HUES64 (cell line): ENCODE results near the gene TMEM134.

Source experiments
- H3K27ac ChIP-seq: 2 replicates; pipeline ENCODE4 v1.7.0; 2013; ENCODE audit warnings: low read depth, low read length, inconsistent platforms
- H3K27me3 ChIP-seq: 2 replicates; pipeline ENCODE4 v1.6.1; 2013; ENCODE audit warnings: mild to moderate bottlenecking, low read length; ENCODE audit not compliant: insufficient read depth
- H3K36me3 ChIP-seq: 2 replicates; pipeline ENCODE4 v1.6.1; 2013; ENCODE audit warnings: mild to moderate bottlenecking, low read length; ENCODE audit not compliant: insufficient read depth
- H3K4me1 ChIP-seq: 2 replicates; pipeline ENCODE4 v1.6.1; 2013; ENCODE audit warnings: mild to moderate bottlenecking, low read length, moderate library complexity; ENCODE audit not compliant: insufficient read depth
- H3K4me3 ChIP-seq: 2 replicates; pipeline ENCODE4 v1.5.1; 2013; ENCODE audit warnings: mild to moderate bottlenecking, low read length, moderate library complexity
- H3K9ac ChIP-seq: 2 replicates; pipeline ENCODE4 v1.6.1; 2013; ENCODE audit warnings: mild to moderate bottlenecking, low read depth, low read length
- H3K9me3 ChIP-seq: 2 replicates; pipeline ENCODE4 v1.6.1; 2013; ENCODE audit warnings: low read depth, low read length; ENCODE audit not compliant: insufficient read depth
- WGBS: fragments of 150-250, 120-280 bp; methylation state at CpG from one replicate; pipeline ENCODE4 v1.1.7; 2013; ENCODE audit warnings: missing lambda C conversion rate; 5-methylcytosine and 5-hydroxymethylcytosine counted together

TMEM134 gene

GRCh38 chr11:67411785-67412152 is 57.3 kb downstream of the TMEM134 start:
- Histone ChIP-seq H3K27me3 (peaks cover 20% of the 10 kb centered on the region), H3K4me1 (peaks cover 7% of the 10 kb centered on the region; the same call in 1 of the 2 replicates), H3K9me3 (no peaks in the 10 kb centered on the region), H3K36me3 (no peaks in the 10 kb centered on the region), H3K9ac (no peak overlapping the region), H3K4me3 (no peak overlapping the region), H3K27ac (no peak overlapping the region)
- WGBS, result 81% methylated on average over 7 of the region's 7 CpGs
